OCI-LY3 (cell line): Measurements from ENCODE around the gene WDR43.

Experiments
- CTCF ChIP-seq: fragments of 200-600, 300-600 bp; sonication (generic); IDR thresholded peaks from 2 replicates; pipeline ENCODE4 v1.5.1; 2014; ENCODE audit warnings: antibody characterized with exemption, low read length, low read depth
- EZH2phosphoT487 ChIP-seq: fragments of 200-600 bp; shearing (Covaris generic); IDR thresholded peaks from 2 replicates; pipeline ENCODE4 v1.6.1; 2018; ENCODE audit warnings: antibody characterized with exemption, mixed run types, low read depth

- TF ChIP-seq CTCF (no peak), EZH2phosphoT487 (no peak)
These were observed 22.8 kb upstream of the WDR43 start for GRCh38 chr2:28871620-28872019.
